ENCODE data around the gene MAP2K3. TPM values are rescaled to one million over a fixed set of nuclear protein-coding genes. Genes with fewer than 3 reads are reported as not detected.

MAP2K3 gene
- total and polyA plus RNA-seq, 2 donors (not counting 3 experiments of a cell fraction or from before 2014, with no cell fraction given), result 15.3 to 36.3 TPM

- Histone ChIP-seq H3K9me3 (replicated peaks; ENCODE audit: control insufficient read depth, insufficient read depth, low read length) (no peaks in the 10 kb centered on the region), H2AFZ (ENCODE audit: low read depth, low read length) (no peak overlapping the region), H3K4me3 (replicated peaks in 1 of 3; ENCODE audit: insufficient read depth in 1 of 3, low read depth in 1 of 3, low read length in 3 of 3) (no peak overlapping the region), H3K27ac (ENCODE audit: insufficient read depth, low read depth, low read length) (no peak overlapping the region), H3K79me2 (ENCODE audit: control insufficient read depth, insufficient read depth, low read length) (no peaks in the 10 kb centered on the region), H3K4me2 (ENCODE audit: insufficient read depth, low read length) (no peak overlapping the region), H4K20me1 (replicated peaks; ENCODE audit: control insufficient read depth, extremely low read depth, insufficient read depth, low read length) (no peaks in the 10 kb centered on the region), H3K4me1 (ENCODE audit: control insufficient read depth, extremely low read depth, insufficient read depth, low read length) (no peaks in the 10 kb centered on the region), H3K27me3 (ENCODE audit: control insufficient read depth in 2 of 2, insufficient read depth in 2 of 2, low read length in 2 of 2) (peaks cover 0 to 3% of the 10 kb centered on the region in 2 experiments), H3K9ac (replicated peaks; ENCODE audit: extremely low read depth, insufficient read depth, low read length) (no peak overlapping the region), H3K9me1 (replicated peaks; ENCODE audit: control insufficient read depth, extremely low read depth, insufficient read depth, low read length) (no peaks in the 10 kb centered on the region), H3K36me3 (ENCODE audit: control insufficient read depth in 2 of 2, extremely low read depth in 1 of 2, insufficient read depth in 2 of 2, low read length in 2 of 2) (peaks cover 0 to 3% of the 10 kb centered on the region in 2 experiments)
- ChIA-PET POLR2A (no interaction called here), CTCF (interaction anchor here (0.6 to 3.1 kb wide), 7 partner anchors 10 to 121 kb away, joined by 3 to 20 read pairs (median 5); partner anchors contain the start of gene DHRS7B)
- FAIRE-seq, result no peak
- intact Hi-C loops (cut with micrococcal nuclease) (no loop called here), dilution Hi-C loops (cut with MboI; ENCODE audit: extremely low pct_ligation_motif_present, low sequenced_read_pairs) (no loop called here)
- no peak for DNase-seq (ENCODE audit: low read depth, low spot score)
- no TSS peak for BruUV-seq (replicated peaks)
- no peak for TF ChIP-seq EZH2 (IDR thresholded peaks at IDR 0.05; ENCODE audit: borderline replicate concordance, low read depth, low read length, severe bottlenecking)
- TF ChIP-seq, protein P1, sequence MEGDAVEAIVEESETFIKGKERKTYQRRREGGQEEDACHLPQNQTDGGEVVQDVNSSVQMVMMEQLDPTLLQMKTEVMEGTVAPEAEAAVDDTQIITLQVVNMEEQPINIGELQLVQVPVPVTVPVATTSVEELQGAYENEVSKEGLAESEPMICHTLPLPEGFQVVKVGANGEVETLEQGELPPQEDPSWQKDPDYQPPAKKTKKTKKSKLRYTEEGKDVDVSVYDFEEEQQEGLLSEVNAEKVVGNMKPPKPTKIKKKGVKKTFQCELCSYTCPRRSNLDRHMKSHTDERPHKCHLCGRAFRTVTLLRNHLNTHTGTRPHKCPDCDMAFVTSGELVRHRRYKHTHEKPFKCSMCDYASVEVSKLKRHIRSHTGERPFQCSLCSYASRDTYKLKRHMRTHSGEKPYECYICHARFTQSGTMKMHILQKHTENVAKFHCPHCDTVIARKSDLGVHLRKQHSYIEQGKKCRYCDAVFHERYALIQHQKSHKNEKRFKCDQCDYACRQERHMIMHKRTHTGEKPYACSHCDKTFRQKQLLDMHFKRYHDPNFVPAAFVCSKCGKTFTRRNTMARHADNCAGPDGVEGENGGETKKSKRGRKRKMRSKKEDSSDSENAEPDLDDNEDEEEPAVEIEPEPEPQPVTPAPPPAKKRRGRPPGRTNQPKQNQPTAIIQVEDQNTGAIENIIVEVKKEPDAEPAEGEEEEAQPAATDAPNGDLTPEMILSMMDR (IDR thresholded peaks at IDR 0.05; ENCODE audit: extremely low read depth in 1 of 2, insufficient read depth in 1 of 2, low read depth in 1 of 2, low read length in 2 of 2), result no peak
- no peak for TF ChIP-seq POLR2AphosphoS5 (IDR thresholded peaks at IDR 0.05; ENCODE audit: insufficient read depth, low read depth, low read length)
Observed at GRCh38 chr17:21240369-21241055, 44.0 kb upstream of the MAP2K3 start.

DNA sequence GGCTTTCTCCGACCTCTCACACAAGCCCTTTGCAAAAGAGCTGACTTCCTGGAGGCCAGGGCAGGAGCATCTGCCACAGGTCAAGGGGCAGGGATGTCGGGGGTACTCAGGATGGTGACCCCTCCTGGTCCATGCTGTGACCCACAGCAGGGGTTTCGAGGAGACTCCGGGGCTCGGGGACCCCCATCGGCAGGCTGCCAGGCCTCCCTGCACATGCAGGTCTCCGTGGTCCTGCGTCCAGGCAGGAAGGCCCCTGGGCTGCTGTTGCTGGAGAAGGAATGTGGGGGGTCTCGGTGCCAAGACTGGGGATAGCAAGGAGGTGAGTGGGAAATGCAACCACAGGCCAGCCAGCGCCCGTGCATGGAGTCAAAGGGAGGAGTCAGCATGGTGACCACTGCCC lies 42.9 kb upstream of the MAP2K3 start:
- Histone ChIP-seq H3K27me3 (ENCODE audit: control insufficient read depth in 2 of 2, insufficient read depth in 2 of 2, low read length in 2 of 2) (peaks cover 0 to 3% of the 10 kb centered on the region in 2 experiments), H3K4me3 (replicated peaks in 1 of 3; ENCODE audit: insufficient read depth in 1 of 3, low read depth in 1 of 3, low read length in 3 of 3) (no peak overlapping the region), H4K20me1 (replicated peaks; ENCODE audit: control insufficient read depth, extremely low read depth, insufficient read depth, low read length) (no peaks in the 10 kb centered on the region), H3K27ac (ENCODE audit: insufficient read depth, low read depth, low read length) (no peak overlapping the region), H2AFZ (ENCODE audit: low read depth, low read length) (no peak overlapping the region), H3K9ac (replicated peaks; ENCODE audit: extremely low read depth, insufficient read depth, low read length) (no peak overlapping the region), H3K9me1 (replicated peaks; ENCODE audit: control insufficient read depth, extremely low read depth, insufficient read depth, low read length) (no peaks in the 10 kb centered on the region), H3K4me2 (ENCODE audit: insufficient read depth, low read length) (no peak overlapping the region), H3K9me3 (replicated peaks; ENCODE audit: control insufficient read depth, insufficient read depth, low read length) (no peaks in the 10 kb centered on the region), H3K4me1 (ENCODE audit: control insufficient read depth, extremely low read depth, insufficient read depth, low read length) (no peaks in the 10 kb centered on the region), H3K36me3 (ENCODE audit: control insufficient read depth in 2 of 2, extremely low read depth in 1 of 2, insufficient read depth in 2 of 2, low read length in 2 of 2) (peaks cover 0 to 3% of the 10 kb centered on the region in 2 experiments), H3K79me2 (ENCODE audit: control insufficient read depth, insufficient read depth, low read length) (no peaks in the 10 kb centered on the region)
- dilution Hi-C loops (cut with MboI; ENCODE audit: extremely low pct_ligation_motif_present, low sequenced_read_pairs) (no loop called here), intact Hi-C loops (cut with micrococcal nuclease) (no loop called here)
- DNase-seq (ENCODE audit: low read depth, low spot score) (no peak), FAIRE-seq (no peak)
- CTCF ChIA-PET, result interaction anchor here (0.6 to 2.2 kb wide), 2 partner anchors 109 to 112 kb away, joined by 4 to 20 read pairs; no protein-coding TSS in a partner anchor
- POLR2A ChIA-PET, result no interaction called here
- TF ChIP-seq POLR2AphosphoS5 (IDR thresholded peaks at IDR 0.05; ENCODE audit: insufficient read depth, low read depth, low read length) (no peak), MYC (IDR thresholded peaks at IDR 0.05; ENCODE audit: low read depth, low read length) (no peak)
- BruUV-seq (replicated peaks), result no TSS peak

Data from endothelial cell of umbilical vein (primary cell).